GM12892 (cell line): ENCODE results near the gene B9D1.

ENCODE experiments used
- POLR2A ChIP-seq: IDR thresholded peaks from 2 replicates; pipeline ENCODE4 v1.6.1; 2011; ENCODE audit warnings: low read depth, low read length, control low read depth
- POLR2AphosphoS5 ChIP-seq: IDR thresholded peaks from 2 replicates; pipeline ENCODE4 v1.6.1; 2011; ENCODE audit warnings: low read depth, low read length, control low read depth
- TAF1 ChIP-seq: IDR thresholded peaks from 2 replicates; pipeline ENCODE4 v1.6.1; 2011; ENCODE audit warnings: low read depth, mild to moderate bottlenecking, control low read depth, low read length, borderline replicate concordance

- TF ChIP-seq POLR2AphosphoS5 (no peak), POLR2A (no peak), TAF1 (no peak)
Observed at GRCh38 chr17:19309701-19310100, 52.8 kb downstream of the B9D1 start.
